HG03060 (cell line): ENCODE data around the gene ECHDC1.

Source experiments
- ATAC-seq: cut with Tn5 transposase; IDR thresholded peaks from one replicate; pipeline ENCODE4 v1.9.1; 2021; ENCODE audit warnings: low read depth, moderate number of reproducible peaks; ENCODE audit not compliant: unreplicated experiment

Gene ECHDC1

DNA sequence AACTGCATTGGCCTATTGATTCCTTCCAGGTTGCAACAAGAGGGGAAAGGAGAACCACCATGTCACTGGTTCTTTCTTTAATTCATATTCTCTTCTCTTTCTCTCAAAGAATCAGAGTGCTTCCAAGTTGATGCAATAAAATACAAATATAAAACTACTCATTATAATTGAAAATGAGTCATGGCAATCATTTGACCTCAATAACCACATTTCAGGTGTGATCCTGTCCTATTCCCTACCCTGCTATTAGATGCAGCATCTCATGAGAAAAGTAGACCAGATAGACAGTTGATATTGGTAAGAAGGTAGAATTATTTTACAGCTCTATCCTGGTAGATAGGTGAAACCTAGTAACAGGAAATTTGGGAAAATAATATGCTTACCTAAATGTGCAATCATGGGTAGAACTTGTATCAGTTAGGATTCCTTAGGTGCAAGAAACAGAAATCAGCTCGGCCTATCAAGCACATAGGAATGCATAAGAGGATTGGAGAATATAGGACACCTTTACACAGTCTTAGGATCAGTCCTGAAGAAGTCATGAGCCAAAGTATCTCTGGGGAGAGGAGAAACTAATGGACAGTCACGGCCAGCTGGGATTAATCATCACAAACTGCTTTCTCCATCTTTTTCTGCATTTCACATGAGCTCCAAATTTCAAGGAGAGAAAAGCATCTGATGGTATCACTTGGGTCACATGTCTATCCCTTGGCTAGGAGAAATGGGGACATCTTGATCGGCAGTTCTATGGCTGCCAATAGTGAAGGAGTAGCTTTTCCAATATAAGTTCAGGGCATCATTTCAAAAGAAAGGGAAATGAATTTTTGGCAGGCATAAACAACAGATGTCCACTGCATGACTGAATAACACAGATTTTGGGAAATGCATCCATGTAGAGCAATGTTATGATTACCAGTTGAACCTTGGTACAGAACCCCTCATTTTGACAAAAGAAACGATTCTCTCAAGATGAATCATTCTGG, 96.0 kb downstream of the ECHDC1 start:
- ATAC-seq = no peak

DNA sequence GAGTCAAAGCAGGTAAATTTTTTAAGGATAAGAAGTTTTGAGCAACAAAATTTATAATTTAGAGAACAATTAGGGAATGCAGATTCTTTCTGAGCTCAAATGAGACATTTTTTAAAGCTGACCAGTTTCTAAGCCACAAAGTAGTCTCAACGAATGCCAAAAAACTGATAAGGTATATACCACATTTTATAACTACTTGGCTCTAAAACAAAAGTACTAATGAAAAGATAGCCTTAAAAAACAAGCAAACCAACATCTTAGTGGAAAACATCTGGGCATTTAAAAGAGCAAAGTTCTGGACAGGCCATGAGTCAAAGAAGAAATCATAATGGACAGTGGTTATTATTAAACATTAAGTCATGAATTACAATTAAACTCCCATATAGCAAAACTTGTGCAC, 99.9 kb downstream of the ECHDC1 start:
- ATAC-seq = no peak
